ENCODE data around the gene IRF2.

The IRF2 gene

DNA sequence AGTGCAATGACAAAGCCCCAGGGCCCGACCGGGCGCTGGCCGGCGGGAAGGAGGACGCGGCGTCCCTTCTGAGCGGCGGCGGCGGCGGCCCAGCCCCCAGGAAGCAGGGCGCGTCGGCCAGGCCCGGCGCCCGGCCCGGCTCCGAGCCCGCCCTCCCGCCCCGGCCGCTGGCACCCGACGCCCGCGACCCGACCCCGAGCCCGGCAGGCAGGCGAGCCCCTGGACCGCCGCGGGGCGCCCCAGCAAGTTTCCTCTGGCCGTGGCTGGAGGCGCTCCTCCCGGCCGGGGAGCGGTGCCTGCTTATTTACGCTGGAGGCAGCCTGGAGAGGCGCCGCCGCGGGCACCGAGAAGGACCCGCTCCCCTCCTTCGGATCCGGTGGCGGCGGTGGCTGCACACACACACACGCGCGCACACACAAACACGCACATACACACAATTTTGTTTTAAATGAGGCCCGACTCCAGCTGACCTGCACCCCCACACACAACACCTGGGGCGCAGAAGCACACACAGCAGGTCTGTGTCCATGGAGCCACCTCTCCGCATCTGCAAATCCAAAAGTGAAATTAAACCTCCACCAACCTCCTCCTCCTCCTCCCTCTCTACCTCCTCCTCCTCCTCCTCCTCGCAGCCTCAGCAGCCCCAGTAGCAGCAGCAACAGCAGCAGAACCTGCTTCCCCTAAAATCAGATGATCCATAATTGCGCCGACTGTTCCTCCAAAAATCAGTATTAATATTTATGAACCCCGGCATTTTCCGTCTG, 669 bp downstream of the IRF2 start:
- no peak for DNase-seq

DNA sequence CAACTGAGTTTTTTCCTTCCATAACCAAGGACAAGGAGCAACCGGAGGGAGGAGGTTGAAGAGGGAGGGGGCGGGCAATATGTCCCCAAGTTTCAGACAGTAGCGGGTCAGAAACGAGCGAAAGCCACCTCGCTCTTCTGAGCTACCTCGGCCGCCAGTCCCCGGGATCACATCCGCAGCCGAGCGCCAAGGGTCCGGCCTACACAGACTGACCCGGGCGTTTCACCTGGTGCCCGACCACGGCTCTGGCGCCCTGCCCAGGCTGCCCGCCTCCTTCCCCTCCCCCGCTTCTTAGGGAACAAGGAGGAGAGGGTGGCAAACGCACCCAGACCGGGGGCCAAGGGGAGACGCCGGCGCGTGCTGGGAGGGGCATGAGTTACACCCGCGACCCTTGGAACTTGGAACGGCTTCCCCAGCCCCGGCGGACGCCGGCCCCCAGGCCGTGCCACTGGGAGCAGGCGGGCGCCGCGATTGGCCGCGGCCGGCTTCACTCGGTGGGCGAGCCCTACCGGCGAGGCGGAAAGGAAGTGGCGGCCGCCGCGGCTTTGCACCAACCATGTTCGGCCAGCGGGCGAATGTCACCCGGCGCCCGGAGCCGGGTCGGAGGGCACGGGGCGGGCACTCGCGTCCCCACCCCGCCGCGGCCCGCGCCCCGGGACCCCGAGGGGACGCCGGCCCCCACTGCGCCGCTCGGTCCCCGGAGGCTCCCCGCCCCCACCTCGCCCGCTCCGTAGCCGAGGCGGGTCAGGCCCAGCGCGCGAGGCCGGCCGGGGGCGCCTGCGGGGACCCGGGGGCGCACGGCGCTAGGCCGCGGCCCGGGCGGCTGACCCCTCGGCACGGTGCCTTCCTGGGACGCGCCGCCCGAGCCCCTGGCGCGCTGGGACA, 1.5 kb downstream of the IRF2 start:
- DNase-seq = peak; percentile 38

DNA sequence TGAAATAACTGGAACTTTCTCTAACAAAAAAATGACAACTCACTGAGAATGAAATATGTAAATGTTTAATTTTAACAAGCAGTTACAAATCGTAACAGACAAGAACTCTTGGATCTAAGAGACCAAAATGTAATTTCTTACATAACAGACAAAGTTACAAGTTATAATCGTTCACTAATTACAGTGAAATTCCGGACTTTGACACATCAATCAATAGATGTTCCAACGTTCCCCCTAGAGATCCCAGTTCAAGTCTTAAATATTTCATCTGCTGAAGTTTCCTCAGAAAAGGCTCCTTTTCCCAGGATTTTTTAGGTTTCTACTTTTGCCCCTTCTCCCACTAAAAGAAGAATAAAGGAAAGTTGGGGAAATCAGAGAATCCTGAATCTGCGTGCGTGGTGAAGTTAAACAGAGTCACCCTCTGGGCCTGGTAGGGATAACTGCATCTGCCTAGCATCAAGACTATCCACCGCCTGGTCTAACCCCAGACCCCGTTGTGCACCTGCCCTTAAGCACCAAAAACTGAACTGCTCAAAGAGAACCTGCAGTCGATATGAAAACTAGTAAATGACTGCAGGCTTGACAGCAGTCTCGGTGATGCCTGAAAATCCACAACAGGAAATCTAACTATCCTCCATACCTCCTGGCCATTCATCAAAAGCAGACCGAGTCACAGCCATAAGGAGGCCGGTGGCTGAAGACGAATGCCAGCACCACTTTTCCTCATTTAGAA, 2.3 kb downstream of the IRF2 start:
- peak; percentile 30 for DNase-seq

DNA sequence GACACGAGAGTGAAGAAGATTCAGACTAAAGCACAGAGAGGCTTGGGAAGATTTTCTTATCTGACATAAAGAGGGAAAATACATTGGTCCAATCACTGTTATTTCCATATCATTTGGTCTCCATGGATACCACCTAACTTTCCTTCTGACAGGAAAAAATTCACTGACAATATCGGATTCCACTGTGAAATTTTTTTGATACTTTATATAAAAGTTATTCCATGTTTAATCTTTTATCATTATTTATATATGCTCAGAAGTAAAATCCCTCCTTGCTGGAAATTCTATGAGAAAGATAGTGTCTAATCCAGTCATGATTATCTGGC, 3.6 kb downstream of the IRF2 start:
- DNase-seq = no peak

DNA sequence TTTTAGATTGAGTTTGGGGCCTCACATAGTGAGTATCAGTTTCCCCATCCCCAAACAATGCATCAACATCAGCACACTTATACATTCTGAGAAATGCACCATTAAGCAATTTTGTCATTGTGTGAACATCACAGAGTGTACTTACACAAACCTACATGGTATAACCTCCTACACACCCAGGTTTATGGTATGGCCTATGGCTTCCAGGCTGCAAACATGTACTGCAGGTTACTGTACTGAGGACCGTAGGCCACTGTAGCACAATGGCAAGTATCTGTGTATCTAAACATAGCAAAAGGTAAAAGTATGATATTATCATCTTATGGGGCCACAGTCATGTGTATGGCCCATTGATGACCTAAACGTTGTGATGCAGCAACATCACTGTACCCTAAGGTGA, 7.7 kb downstream of the IRF2 start:
- no peak for DNase-seq

DNA sequence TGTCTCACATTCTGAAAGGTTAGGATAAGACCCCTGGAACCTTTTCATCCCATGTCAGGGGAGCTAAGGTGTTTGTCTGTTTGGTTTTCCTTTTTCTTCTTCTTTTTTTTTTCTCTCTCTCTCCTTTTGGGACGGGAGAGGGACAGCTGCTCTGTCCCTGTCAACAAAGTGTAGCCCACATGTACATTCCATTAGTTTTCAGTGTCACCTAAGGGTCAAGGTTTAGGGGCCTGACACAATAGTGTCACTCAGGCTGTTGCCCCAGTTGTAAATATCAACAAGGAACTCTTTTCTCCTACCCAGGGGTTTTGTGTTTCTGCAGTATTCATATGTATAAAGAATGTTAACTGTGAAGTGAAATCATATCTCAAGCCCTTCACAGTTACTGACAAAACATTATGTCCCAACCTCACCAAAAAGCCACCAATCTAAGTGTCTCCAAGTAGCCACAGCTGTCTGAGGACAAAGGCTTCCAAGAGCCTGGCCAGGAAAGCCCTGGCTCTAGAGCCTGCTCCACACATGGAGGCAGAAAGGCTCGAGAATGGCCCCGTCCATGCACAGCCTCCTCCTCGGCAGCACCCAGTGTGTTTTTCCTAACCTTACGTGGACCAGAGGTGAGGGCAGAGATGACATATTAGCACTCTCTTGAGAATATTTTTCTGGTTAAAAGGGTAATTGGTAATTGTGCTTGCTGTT, 9.4 kb downstream of the IRF2 start:
- no peak for DNase-seq

DNA sequence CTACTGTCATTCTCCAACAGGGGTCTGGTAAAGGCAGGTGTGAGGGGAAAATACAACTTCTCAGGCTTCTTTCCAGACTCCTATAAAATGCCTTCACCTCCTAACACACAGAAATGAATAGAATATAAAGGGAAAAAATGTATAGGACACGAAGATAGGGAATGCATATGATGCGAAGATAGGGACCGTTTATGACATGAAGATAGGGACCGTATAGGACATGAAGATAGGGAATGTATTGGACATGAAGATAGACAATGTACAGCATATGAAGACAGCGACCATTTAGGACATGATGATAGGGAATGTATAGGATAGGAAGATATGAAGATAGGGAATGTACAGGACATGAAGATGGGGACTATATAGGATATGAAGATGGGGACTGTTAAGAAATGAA, 10.5 kb downstream of the IRF2 start:
- DNase-seq = no peak

DNA sequence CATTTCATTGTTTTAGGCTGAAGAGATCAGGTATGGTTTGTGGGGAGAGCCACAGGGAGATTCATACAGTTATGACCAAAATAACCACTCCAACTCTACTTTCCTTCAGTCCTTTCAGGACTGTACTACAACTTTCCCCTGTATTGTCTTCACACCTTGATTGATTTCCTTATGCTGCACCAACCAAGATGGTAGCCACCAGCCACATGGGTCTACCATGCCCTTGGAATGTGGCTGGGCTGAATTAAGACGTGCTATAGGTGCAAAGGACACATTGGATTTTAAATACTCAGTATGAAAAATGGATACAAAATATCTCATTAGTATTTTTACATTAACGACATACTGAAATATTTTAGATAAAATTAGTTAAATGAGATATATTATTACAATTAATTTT, 11.2 kb downstream of the IRF2 start:
- no peak for DNase-seq

DNA sequence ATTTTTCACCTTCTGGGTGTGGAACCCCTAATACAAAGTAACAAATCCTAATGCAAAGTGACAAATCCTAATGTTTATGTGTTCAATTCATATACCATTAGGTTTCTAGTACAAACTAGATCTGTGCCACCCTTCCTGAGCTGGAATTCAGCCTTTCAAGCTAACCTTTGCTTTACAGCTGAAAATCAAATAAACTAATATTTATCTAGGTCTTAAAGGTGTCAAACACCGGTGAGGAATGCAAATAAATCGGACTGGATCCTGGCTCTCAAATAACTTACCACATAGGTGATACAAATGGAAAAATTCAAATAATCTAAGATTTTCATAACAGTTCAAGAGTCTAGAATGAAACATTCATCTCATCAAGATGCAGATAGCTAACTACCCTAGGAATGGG, 11.6 kb downstream of the IRF2 start:
- DNase-seq = no peak

DNA sequence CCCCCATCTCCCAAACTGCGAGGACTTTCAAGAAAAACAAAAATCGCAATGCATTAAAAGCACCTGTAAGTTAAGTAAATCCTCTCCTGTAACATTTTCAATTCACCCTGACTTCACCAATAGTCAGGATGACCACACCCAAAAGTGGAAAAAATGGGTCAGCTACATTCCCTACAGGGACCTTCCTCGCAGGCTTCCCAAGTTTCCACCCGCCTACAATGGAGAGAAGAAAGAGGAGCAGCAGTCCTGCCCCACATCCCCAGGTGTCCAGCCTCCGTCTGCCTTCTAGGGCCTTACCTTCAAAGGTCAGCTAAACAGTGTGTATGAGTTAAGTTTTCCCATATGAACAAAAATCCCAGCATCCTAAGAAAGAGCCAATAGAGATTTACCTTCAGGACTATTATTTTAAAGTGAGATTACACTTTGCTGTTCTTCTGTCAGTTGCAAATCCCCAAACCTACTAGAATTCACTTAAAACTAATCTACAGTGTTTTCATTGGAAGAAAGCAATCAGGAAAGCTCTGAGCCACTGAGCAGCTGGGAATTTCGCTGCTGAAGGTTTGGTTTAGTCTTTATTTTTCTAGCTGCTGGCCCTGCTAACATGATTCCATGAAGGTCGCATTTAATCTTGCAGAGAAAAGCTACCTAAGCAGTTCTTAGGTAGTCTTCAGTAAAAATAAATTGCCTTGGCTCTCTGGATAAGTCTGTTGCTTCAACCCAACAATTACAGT, 12.5 kb downstream of the IRF2 start:
- no peak for DNase-seq

DNA sequence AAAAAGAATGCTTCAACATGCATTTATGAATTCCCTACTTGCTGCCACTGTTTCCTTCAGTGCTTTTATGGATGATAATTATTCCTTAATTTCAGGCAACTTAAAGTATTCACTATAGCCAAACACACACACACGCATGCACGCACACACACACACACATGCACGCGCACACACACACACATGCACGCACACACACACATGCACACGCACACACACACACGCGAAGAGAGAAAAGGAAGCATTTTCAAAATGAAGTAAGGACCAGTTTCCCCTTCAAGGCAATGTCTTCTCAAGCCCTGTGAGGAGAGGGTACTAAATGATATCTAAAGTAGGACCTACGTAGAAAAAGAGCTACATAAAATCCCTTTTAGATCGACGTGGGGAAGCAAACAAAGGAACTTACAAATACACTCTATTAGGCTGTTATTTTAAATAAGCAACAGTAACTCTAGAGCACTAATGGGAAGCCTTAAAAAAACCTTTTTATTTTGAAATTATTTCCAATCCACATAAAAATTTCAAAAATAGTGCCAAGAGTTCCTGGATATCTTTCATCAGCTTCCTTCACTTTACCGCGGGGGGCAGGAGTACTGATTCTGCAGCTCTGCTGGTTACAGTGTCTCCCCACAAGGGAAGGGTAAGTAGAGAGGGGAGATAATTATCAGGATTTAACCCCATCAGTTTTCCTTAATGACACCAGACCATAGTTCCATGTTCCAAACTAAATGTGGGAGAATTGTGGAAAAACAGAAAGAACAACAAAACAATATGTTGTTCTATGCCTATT, 13.7 kb downstream of the IRF2 start:
- DNase-seq = no peak

DNA sequence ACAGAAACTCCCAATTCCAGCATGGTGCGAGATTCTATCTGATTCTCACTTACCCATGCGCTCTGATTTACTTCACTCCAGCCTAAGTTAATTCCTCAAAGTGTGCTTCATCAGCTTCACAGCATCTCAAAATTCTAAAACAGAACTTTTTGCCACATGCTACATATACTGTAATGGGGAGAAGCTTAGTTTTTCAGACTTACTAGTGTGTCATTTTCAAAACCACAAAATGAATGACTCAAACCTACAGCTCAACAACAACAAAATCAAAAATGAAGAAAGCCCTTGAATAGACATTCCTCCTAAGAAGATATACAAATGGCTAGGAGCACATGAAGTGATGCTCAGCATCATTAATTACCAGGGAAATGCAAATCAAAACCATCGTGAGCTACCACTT, 14.9 kb downstream of the IRF2 start:
- DNase-seq = no peak

DNA sequence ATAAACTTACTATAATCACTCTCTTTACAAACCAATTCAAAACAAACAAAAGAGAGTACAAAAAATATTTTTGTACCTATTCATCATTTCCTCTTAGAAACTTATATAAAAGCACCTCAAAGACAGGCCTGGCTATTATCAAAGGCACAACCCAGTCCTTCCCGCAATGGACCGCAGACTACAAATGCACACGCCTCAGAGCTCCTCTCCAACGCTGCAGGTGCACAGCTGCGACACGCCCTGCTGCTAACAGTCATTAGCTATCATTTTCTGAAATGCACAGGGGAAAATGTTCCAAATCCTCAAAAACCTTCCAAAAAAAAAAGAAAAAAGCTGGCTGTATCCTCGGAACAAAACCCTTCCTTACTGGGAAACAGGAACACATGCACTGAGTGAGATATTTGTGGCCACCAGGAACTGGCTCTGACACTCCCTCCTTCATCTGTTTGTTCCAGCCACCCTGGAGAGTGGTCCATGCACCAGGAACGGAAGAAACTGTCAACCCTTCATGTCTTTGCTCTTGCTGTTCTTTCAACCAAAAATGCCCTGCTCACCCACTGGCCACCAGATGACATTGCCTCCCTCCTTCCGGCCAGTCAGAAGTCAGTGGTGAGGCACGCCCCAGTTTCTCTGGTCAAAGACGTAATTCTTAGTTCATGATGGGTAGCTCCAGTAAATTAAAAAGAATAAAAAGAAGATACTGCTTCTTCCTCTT, 16.7 kb downstream of the IRF2 start:
- DNase-seq = no peak

DNA sequence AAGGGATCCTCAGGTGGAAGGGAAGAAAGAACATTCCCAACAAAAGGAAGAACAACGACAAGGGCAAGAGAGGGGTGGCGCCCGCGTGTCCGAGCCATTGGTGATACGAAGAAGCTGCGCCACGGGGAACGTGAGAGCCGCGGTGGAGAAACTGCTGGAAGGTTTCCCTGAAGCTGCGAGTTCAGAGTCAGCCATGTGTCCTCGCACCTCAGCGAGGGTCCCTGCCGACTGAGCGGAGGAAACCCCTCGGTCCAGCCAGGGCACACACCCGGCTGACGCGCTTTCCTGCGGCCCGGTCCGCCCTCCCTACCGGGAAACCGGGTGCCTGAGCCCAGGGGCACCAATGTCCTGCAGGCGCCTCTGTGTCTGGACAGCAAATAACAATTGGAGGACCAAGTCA, 18.0 kb downstream of the IRF2 start:
- no peak for DNase-seq

DNA sequence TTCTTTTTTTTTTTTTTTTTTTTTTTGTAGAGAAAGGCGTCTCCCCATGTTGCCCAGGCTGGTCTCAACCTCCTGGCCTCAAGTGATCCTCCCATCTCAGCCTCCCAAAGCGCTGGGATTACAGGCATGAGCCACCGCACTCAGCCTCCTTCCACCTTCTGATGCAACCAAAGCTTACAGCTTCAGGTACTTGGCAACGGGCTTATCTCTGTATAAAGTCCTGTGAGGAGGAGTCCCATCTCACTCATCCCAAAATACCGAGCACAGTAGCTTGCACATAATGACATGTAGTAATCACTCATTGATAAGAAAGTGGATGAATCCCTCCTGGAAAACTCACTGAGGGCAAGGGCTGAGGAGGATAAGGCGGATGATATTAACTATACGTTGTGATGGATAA, 19.1 kb downstream of the IRF2 start:
- DNase-seq = no peak

DNA sequence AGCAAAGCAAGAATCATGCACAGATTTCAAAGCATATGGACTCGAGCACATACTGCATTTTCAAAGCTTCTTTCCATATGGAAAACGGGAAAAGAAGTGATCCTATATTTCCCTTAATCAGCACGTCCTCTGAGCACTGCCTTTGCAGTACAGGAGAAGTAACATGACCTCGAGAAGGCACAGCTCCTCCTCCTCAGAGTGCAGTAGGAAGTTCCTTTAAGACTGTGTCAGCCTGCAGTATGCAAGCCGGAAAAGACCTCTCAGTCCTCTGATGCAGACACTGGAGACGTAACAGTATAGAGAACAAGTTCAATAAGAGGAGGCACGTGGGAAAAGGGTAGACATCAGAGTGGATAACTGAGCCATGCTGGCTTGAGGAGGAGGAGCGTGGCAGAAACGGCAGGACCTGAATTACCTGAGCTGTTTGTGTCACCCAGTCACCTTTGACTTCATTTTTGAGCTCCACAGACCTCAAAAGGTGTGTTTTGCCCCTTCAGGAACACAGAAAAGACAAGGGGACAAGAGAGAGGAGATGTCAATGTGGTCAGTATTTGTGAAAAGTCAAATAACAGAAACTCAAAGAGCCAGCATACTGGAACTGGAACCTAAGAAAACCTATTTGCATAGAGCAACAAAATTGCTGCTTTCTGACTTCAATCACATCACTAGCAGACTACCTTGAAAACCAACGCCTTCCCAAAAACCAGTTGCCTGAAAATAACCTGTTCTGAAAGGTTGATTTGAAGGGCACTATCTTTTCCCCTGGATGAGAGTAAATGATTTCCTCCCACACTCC, 20.8 kb downstream of the IRF2 start:
- DNase-seq = no peak

DNA sequence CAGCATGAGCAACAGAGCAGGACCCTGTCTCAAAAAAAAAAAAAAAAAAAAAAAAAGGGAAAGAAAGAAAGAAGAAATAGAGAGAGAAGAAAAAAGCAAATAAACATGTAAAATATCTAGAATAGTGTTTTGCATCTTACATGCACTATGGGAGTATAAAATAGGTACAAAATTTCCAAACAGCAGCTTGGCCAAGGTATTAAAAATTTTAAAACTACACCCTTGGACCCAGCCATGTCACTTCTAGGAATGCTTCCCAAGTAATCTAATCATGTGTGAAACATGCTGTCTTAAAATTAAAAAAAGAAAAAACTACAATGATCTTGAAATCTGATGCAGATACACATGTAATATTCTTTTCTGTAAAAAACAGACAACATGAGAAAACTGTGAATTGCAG, 21.6 kb downstream of the IRF2 start:
- no peak for DNase-seq

DNA sequence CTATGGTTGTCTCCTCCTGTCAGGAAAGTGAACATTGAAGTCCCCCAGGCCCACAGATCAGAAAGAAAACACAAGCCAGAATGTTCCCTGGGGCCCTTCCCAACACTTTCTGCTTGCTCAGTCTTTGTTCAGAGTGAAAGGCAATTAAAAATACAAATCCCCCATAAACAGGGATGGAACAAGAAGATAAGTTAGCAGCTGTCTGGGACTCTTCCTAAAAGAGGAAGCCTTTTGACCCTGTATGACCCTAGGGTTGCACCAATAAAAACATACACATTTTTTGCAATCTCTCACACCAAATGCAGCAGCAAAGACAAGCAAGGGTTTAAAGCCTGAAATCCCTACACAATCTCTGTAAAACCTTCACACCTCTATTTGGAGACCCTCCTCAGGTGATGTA, 22.6 kb downstream of the IRF2 start:
- no peak for DNase-seq

DNA sequence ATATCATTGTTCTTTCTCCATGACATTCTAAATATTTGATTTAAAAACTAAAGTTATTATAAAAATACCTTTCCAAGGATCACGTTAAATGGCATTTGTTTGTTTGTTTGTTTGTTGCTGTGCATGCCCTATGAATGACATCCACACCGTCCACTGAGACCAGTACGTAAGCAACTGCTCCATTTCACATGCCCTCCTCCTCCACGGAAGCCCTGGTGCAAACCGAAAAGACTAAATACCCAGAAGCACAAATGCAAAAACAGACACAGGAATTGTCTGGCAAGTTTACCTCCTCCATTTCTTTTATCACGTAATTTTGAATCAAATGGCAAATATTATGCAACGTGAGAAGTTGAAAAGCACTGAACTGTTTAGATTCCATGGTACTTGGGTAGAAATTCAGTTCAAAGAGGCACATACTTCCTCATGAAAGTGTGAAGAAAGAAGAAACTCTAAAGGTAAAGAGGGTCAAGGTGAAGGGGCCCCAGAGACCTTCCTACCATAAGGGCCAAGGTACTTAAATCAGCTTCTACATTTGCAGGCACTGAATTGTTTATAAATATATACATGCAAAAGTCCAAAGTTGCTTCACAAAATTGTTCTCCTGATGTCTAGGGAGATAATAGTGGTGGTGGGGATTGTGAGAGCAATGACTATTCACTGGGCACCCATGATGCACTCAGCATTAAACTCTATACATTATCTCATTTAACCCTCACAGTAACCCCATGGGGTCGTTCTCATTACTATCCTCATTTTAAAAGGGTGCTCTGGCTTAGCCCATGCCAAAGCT, 23.4 kb downstream of the IRF2 start:
- no peak for DNase-seq
